BE2C (cell line): ENCODE results near the gene AMFR.
A peak's percentile ranks its signal among the peaks of the same experiment; 100 is the strongest.

Source experiments
- DNase-seq: peaks from one replicate; pipeline ENCODE4 v3.0.0-alpha.2; 2020
- H3K27me3 ChIP-seq: fragments of 250-450 bp; sonication (Bioruptor Pico); 2 replicates; pipeline ENCODE4 v1.5.1; 2020; ENCODE audit warnings: mild to moderate bottlenecking
- H3K36me3 ChIP-seq: fragments of 250-450 bp; sonication (Bioruptor Pico); 2 replicates; pipeline ENCODE4 v1.5.1; 2020; ENCODE audit warnings: mild to moderate bottlenecking
- H3K4me1 ChIP-seq: fragments of 250-450 bp; sonication (Bioruptor Pico); 2 replicates; pipeline ENCODE4 v1.5.1; 2020
- H3K4me3 ChIP-seq: 2 replicates; pipeline ENCODE4 v1.5.1; 2011; ENCODE audit warnings: low read depth, low read length
- H3K9me3 ChIP-seq: fragments of 250-450 bp; sonication (Bioruptor Pico); 2 replicates; pipeline ENCODE4 v1.5.1; 2020
- TF ChIP-seq, protein P1 (sequence below): IDR thresholded peaks from 2 replicates; pipeline ENCODE4 v1.5.1; 2012; ENCODE audit warnings: mild to moderate bottlenecking, low read depth, low read length

Gene AMFR

DNA sequence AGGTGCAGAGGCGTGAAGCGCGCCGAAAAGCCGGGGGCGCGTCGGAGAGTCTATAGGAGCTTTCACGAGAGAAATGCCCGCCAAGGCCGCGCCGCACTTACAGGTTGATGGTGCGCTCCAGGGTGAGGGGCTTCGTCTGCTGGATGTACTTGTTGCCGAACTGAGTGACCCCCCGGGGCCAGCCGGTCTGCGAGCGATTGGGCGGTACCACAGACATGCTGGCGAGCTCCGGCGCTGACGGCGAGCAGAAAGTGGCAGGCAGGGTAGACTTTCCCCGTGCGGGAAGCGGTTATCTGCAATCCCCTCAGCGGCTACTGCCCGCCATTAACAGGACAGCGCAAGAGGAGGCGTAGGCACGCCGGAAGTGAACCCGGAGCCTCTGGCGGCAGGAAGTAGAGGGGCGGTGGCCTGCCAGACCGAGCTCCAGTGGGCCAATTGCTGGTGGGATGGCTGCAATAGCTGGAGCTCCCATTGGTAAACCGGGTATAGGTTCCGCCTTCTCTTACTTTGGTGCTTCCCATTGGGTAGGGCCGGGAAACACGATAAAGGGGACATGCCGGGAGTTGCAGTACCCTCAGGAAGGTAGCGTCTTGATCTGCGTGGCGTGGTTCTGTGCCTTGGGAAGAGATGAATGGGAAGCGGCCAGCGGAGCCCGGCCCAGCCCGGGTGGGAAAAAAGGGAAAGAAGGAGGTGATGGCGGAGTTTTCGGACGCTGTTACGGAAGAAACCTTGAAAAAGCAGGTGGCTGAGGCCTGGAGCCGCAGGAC, 25.8 kb upstream of the AMFR start, which contains the start of the genes NUDT21 and OGFOD1:
TSS of gene NUDT21 (minus strand) at position 347 of the 767 bp plus-strand sequence. CDS start at position 217, 130 bp downstream.
TSS of gene OGFOD1 (plus strand) at position 569 of the 767 bp plus-strand sequence. CDS start at position 628, 59 bp downstream.
- no peaks in the 10 kb centered on the region for H3K27me3 ChIP-seq
- H3K4me1 ChIP-seq, result no peaks in the 10 kb centered on the region
- TF ChIP-seq, protein P1, sequence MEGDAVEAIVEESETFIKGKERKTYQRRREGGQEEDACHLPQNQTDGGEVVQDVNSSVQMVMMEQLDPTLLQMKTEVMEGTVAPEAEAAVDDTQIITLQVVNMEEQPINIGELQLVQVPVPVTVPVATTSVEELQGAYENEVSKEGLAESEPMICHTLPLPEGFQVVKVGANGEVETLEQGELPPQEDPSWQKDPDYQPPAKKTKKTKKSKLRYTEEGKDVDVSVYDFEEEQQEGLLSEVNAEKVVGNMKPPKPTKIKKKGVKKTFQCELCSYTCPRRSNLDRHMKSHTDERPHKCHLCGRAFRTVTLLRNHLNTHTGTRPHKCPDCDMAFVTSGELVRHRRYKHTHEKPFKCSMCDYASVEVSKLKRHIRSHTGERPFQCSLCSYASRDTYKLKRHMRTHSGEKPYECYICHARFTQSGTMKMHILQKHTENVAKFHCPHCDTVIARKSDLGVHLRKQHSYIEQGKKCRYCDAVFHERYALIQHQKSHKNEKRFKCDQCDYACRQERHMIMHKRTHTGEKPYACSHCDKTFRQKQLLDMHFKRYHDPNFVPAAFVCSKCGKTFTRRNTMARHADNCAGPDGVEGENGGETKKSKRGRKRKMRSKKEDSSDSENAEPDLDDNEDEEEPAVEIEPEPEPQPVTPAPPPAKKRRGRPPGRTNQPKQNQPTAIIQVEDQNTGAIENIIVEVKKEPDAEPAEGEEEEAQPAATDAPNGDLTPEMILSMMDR, result no peak
- H3K36me3 ChIP-seq, result peaks cover 41% of the 10 kb centered on the region
- peak within 1 kb of the TSS; percentile 83 for H3K4me3 ChIP-seq
- H3K9me3 ChIP-seq, result no peaks in the 10 kb centered on the region
- DNase-seq, result peak; percentile 96

DNA sequence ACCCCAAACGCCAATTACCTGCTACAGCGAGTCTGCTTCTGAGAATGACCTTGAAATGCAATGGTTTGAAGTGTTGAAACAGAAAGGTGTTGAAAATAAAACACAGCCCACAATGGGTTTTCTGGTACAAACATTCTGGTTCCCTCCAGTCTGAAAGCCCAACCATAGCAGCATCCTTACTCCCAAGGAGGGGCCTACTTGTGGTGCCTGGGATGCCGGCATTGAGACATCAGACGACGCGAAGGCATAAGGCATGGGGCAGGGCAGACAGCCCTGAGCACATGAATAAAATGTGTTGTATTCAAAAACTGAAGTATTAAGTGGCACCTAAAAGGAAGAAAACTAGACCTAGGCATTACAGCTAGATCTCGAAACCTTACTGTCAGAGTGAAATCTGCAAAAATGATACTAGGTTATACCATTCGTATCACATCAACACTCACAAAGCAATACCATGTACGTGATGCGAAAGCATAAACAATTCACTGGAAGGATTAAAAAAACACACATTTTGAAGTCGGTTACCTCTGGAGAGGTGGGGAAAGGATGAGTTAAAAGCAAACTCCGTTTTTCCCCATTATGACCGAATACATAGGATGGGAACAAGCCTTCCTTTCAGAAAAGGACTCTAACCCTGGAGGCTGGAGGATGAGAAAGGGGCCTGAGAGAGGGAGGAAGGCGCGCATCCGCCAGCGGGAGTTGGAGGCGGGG, 25.1 kb upstream of the AMFR start:
- TF ChIP-seq, protein P1, result no peak
- DNase-seq, result peak; percentile 13
- H3K4me1 ChIP-seq, result no peaks in the 10 kb centered on the region

DNA sequence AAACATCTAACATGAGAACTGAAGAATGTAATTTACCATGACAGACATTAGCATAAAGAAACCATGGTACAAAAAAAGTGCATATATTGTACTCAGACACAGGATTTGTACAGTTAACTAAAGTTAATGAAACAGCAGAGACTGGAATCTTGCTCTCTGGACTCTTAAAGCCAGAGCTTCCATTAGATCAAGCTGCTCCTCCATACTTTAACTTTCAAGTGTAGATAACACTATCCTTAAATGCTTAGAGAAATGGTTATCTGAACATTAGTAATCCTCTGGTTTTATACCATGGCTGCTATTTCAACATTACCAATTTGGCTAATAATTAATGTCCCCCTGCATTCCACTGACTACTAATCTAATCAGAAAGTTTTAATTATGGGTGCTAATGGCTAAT, 22.7 kb upstream of the AMFR start:
- H3K27me3 ChIP-seq, result no peaks in the 10 kb centered on the region
- H3K4me1 ChIP-seq, result no peaks in the 10 kb centered on the region
- no peaks in the 10 kb centered on the region for H3K9me3 ChIP-seq
- TF ChIP-seq, protein P1, result no peak
- DNase-seq, result no peak
- no peak overlapping the region for H3K4me3 ChIP-seq
- H3K36me3 ChIP-seq, result peaks cover 43% of the 10 kb centered on the region

More for the DNA sequence above, 25.1 kb upstream of the AMFR start:
- Histone ChIP-seq H3K9me3 (no peaks in the 10 kb centered on the region), H3K4me3 (peak overlapping the region; percentile 83), H3K36me3 (peaks cover 42% of the 10 kb centered on the region), H3K27me3 (no peaks in the 10 kb centered on the region)

DNA sequence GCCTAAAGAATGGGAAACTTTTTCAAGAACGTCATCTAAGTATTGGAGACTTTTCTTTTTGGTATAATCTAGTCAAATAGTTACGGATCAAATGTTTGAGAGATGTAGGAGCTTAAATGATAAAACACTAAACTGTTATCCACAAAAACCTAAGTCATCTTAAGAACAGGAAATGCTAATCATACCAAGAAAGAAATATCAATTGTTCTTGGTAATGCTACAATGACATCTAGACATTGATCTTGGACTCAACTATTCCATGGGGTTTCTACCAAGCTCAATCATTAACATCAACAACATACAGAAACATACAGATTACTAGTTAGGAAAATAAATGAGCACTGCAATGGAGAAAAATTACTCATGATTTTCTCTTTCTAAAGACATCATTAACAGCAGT, 21.9 kb upstream of the AMFR start:
- Histone ChIP-seq H3K36me3 (peaks cover 50% of the 10 kb centered on the region), H3K9me3 (no peaks in the 10 kb centered on the region), H3K4me3 (no peak overlapping the region), H3K4me1 (no peaks in the 10 kb centered on the region), H3K27me3 (no peaks in the 10 kb centered on the region)
- no peak for DNase-seq
- TF ChIP-seq, protein P1, result no peak

DNA sequence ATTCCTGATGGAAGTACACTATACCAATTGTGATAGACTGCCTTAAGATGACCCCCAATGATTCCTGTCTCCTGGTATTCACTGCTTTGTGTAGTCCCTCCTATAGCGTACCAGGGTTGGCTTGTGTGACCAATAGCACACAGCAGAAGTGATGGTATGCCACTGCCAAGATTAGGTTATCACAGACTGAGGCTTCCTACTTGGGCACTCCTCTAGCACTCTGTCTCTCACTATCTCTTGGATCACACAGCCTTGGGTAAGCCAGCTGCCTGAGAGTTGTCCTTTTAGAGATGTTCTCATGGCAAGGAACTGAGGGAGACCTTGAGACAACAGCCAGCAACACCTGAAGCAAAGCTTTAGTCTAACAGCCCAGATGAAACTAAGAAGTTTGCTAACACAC, 12.7 kb upstream of the AMFR start:
- DNase-seq, result no peak
- no peaks in the 10 kb centered on the region for H3K27me3 ChIP-seq
- TF ChIP-seq, protein P1, result no peak
- H3K4me1 ChIP-seq, result no peaks in the 10 kb centered on the region
- H3K4me3 ChIP-seq, result no peak overlapping the region
- H3K9me3 ChIP-seq, result no peaks in the 10 kb centered on the region
- peaks cover 58% of the 10 kb centered on the region for H3K36me3 ChIP-seq
